Neural cell (in vitro differentiated cells): Measurements from ENCODE around the gene CRABP2. TPM values are rescaled to one million over a fixed set of nuclear protein-coding genes. Genes with fewer than 3 reads are reported as not detected.

ENCODE experiments used
- H2AFZ ChIP-seq: fragments of 200-600, 300-800 bp; sonication (generic), shearing (Covaris generic); 2 replicates; pipeline ENCODE4 v1.6.0; 2014; ENCODE audit warnings: low read depth, mild to moderate bottlenecking, antibody characterized with exemption, low read length, moderate library complexity
- H3F3A ChIP-seq: fragments of 200-600 bp; shearing (Covaris generic); 2 replicates; pipeline ENCODE4 v1.6.1; 2016; ENCODE audit warnings: mild to moderate bottlenecking, moderate library complexity, mixed read lengths, antibody characterized with exemption, low read length; ENCODE audit not compliant: insufficient read depth, poor library complexity, severe bottlenecking
- H3K27ac ChIP-seq: fragments of 200-600, 300-800 bp; sonication (generic), shearing (Covaris generic); 2 replicates; pipeline ENCODE4 v1.5.1; 2014; ENCODE audit warnings: mild to moderate bottlenecking, low read length, moderate library complexity
- H3K27me3 ChIP-seq: fragments of 300-800, 200-600 bp; sonication (generic), shearing (Covaris generic); 2 replicates; pipeline ENCODE4 v1.6.0; 2014; ENCODE audit warnings: mild to moderate bottlenecking, low read depth, low read length, moderate library complexity; ENCODE audit not compliant: insufficient read depth
- H3K36me3 ChIP-seq: fragments of 300-800, 200-600 bp; sonication (generic), shearing (Covaris generic); 2 replicates; pipeline ENCODE4 v1.5.1; 2014; ENCODE audit warnings: mild to moderate bottlenecking, antibody characterized with exemption, low read length, moderate library complexity; ENCODE audit not compliant: insufficient read depth
- H3K4me2 ChIP-seq: fragments of 300-800, 200-600 bp; sonication (generic), shearing (Covaris generic); 2 replicates; pipeline ENCODE4 v1.6.0; 2014; ENCODE audit warnings: mild to moderate bottlenecking, low read length
- H3K4me3 ChIP-seq: fragments of 300-800, 200-600 bp; sonication (generic), shearing (Covaris generic); 2 replicates; pipeline ENCODE4 v1.5.1; 2014; ENCODE audit warnings: mild to moderate bottlenecking, low read length, moderate library complexity
- H3K79me2 ChIP-seq: fragments of 200-600 bp; shearing (Covaris generic); replicated peaks from 2 replicates; pipeline ENCODE4 v1.6.0; 2014; ENCODE audit warnings: mild to moderate bottlenecking, low read length, moderate library complexity; ENCODE audit not compliant: insufficient read depth
- H3K9ac ChIP-seq: fragments of 300-800, 200-600 bp; sonication (generic), shearing (Covaris generic); 2 replicates; pipeline ENCODE4 v1.6.1; 2016; ENCODE audit warnings: mild to moderate bottlenecking, low read length, mixed read lengths
- H3K9me2 ChIP-seq: fragments of 200-600 bp; shearing (Covaris generic); 2 replicates; pipeline ENCODE4 v1.6.1; 2016; ENCODE audit warnings: mild to moderate bottlenecking, low read length, mixed read lengths; ENCODE audit not compliant: insufficient read depth
- H3K9me3 ChIP-seq: fragments of 200-600, 300-800 bp; sonication (generic), shearing (Covaris generic); 2 replicates; pipeline ENCODE4 v1.6.1; 2016; ENCODE audit warnings: mild to moderate bottlenecking, mixed run types, low read length, moderate library complexity, mixed read lengths
- H4K20me1 ChIP-seq: fragments of 200-600 bp; shearing (Covaris generic); 2 replicates; pipeline ENCODE4 v1.6.1; 2016; ENCODE audit warnings: mild to moderate bottlenecking, mixed run types; ENCODE audit not compliant: insufficient read depth
- EP300 ChIP-seq: fragments of 450-650 bp; conservative IDR thresholded peaks from 2 replicates; pipeline ENCODE4 v1.6.1; 2014; ENCODE audit warnings: antibody characterized with exemption, mild to moderate bottlenecking, moderate library complexity; ENCODE audit not compliant: poor library complexity, severe bottlenecking
- EZH2 ChIP-seq: fragments of 200-600, 300-800 bp; shearing (Covaris generic), sonication (generic); IDR thresholded peaks from 2 replicates; pipeline ENCODE4 v1.6.1; 2014; ENCODE audit warnings: antibody characterized with exemption, low read length, borderline replicate concordance, mild to moderate bottlenecking; ENCODE audit not compliant: insufficient read depth, poor library complexity, severe bottlenecking
- MXI1 ChIP-seq: fragments of 450-650 bp; conservative IDR thresholded peaks from 2 replicates; pipeline ENCODE4 v1.6.1; 2014; ENCODE audit warnings: antibody characterized with exemption, mild to moderate bottlenecking; ENCODE audit not compliant: poor library complexity, severe bottlenecking
- POLR2AphosphoS5 ChIP-seq: IDR thresholded peaks from 2 replicates; pipeline ENCODE4 v1.6.1; 2012
- RAD21 ChIP-seq: fragments of 450-650 bp; conservative IDR thresholded peaks from 2 replicates; pipeline ENCODE4 v1.6.1; 2014; ENCODE audit warnings: antibody characterized with exemption, mild to moderate bottlenecking, moderate library complexity
- SMC3 ChIP-seq: fragments of 450-650 bp; conservative IDR thresholded peaks from 2 replicates; pipeline ENCODE4 v1.6.1; 2014; ENCODE audit warnings: antibody characterized with exemption, mild to moderate bottlenecking, moderate library complexity; ENCODE audit not compliant: poor library complexity
- TAF1 ChIP-seq: IDR thresholded peaks from 2 replicates; pipeline ENCODE4 v1.6.1; 2012; ENCODE audit warnings: low read depth
- polyA plus RNA-seq: library from polyadenylated mRNA; depleted of rRNA; stranded (reverse); fragments of >200 nt; gene quantifications from 2 replicates; pipeline ENCODE4 v1.2.3, GENCODE V29; 2014
- TF ChIP-seq, protein P1 (sequence below): IDR thresholded peaks from 2 replicates; pipeline ENCODE4 v1.6.1; 2012; ENCODE audit warnings: borderline replicate concordance
- TF ChIP-seq, protein P2 (sequence below): fragments of 450-650 bp; IDR thresholded peaks from 2 replicates; pipeline ENCODE4 v1.5.1; 2014; ENCODE audit warnings: antibody characterized with exemption, mild to moderate bottlenecking, moderate library complexity; ENCODE audit not compliant: poor library complexity, severe bottlenecking

The CRABP2 gene
- polyA plus RNA-seq, 1 donor from 2014 or later: 7.7 TPM

DNA sequence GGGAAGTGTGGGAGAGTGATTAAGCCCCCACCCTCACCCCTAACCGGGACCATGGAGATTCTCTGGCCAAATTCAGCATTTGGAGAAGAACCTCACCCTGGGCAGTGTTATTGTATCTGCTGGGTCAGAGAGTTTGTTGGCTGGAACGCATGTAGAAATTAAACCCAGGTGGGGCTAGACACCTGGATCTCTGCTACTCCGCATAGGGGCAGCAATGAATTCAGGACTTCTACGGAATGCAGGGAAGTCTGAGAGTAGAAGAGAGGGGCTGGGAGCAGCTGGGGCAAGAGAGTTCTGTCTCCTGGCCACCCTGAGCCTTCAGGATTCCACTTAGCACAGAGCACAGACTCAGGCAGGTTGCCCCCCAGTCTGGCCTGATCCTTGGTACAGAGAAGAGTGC is 3.6 kb upstream of the CRABP2 start:
- Histone ChIP-seq H3K79me2 (no peaks in the 10 kb centered on the region), H2AFZ (no peak overlapping the region), H3K9ac (no peak overlapping the region), H3K9me3 (no peaks in the 10 kb centered on the region), H3K27me3 (peaks cover 13% of the 10 kb centered on the region), H4K20me1 (no peaks in the 10 kb centered on the region), H3F3A (peaks cover 8% of the 10 kb centered on the region), H3K27ac (no peak overlapping the region), H3K4me3 (no peak overlapping the region), H3K4me2 (no peak overlapping the region), H3K9me2 (no peaks in the 10 kb centered on the region), H3K36me3 (no peaks in the 10 kb centered on the region)
- TF ChIP-seq POLR2AphosphoS5: no peak
- no peak for TF ChIP-seq EZH2
- no peak for TF ChIP-seq SMC3
- no peak for TF ChIP-seq RAD21
- TF ChIP-seq, protein P1, sequence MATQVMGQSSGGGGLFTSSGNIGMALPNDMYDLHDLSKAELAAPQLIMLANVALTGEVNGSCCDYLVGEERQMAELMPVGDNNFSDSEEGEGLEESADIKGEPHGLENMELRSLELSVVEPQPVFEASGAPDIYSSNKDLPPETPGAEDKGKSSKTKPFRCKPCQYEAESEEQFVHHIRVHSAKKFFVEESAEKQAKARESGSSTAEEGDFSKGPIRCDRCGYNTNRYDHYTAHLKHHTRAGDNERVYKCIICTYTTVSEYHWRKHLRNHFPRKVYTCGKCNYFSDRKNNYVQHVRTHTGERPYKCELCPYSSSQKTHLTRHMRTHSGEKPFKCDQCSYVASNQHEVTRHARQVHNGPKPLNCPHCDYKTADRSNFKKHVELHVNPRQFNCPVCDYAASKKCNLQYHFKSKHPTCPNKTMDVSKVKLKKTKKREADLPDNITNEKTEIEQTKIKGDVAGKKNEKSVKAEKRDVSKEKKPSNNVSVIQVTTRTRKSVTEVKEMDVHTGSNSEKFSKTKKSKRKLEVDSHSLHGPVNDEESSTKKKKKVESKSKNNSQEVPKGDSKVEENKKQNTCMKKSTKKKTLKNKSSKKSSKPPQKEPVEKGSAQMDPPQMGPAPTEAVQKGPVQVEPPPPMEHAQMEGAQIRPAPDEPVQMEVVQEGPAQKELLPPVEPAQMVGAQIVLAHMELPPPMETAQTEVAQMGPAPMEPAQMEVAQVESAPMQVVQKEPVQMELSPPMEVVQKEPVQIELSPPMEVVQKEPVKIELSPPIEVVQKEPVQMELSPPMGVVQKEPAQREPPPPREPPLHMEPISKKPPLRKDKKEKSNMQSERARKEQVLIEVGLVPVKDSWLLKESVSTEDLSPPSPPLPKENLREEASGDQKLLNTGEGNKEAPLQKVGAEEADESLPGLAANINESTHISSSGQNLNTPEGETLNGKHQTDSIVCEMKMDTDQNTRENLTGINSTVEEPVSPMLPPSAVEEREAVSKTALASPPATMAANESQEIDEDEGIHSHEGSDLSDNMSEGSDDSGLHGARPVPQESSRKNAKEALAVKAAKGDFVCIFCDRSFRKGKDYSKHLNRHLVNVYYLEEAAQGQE: no peak
- no peak for TF ChIP-seq TAF1
- no peak for TF ChIP-seq MXI1
- TF ChIP-seq EP300: no peak
- TF ChIP-seq, protein P2, sequence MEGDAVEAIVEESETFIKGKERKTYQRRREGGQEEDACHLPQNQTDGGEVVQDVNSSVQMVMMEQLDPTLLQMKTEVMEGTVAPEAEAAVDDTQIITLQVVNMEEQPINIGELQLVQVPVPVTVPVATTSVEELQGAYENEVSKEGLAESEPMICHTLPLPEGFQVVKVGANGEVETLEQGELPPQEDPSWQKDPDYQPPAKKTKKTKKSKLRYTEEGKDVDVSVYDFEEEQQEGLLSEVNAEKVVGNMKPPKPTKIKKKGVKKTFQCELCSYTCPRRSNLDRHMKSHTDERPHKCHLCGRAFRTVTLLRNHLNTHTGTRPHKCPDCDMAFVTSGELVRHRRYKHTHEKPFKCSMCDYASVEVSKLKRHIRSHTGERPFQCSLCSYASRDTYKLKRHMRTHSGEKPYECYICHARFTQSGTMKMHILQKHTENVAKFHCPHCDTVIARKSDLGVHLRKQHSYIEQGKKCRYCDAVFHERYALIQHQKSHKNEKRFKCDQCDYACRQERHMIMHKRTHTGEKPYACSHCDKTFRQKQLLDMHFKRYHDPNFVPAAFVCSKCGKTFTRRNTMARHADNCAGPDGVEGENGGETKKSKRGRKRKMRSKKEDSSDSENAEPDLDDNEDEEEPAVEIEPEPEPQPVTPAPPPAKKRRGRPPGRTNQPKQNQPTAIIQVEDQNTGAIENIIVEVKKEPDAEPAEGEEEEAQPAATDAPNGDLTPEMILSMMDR: no peak

DNA sequence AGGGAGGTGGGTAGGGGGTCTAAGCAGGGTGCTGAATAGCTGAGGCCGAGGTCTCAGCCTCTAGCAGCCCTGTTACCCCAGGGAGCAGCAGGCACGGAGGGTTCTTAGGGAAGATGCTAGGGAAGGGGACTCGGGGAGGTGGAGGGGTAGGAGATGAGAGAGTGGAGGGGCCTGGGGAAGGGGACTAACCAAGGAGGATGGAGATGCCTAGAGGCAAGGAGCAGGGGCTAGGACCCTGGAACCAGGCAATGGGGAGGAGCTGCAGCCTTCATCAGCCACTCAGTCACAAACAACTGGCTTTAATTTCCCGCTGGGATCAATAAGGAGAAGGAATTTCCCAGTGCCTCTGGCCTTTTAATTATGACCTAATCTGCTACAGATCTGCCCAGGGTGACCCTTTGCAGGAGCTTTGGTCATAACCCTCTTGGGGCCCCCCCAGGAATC is 2.9 kb upstream of the CRABP2 start:
- H3K9me2 ChIP-seq: no peaks in the 10 kb centered on the region
- H3K27me3 ChIP-seq: peaks cover 15% of the 10 kb centered on the region
- no peak overlapping the region for H3K4me3 ChIP-seq
- H3K36me3 ChIP-seq: no peaks in the 10 kb centered on the region
- peaks cover 8% of the 10 kb centered on the region for H3F3A ChIP-seq
- no peaks in the 10 kb centered on the region for H3K9me3 ChIP-seq
- no peaks in the 10 kb centered on the region for H4K20me1 ChIP-seq
- H3K27ac ChIP-seq: no peak overlapping the region
- H3K9ac ChIP-seq: no peak overlapping the region
- H3K4me2 ChIP-seq: no peak overlapping the region
- H2AFZ ChIP-seq: no peak overlapping the region
- TF ChIP-seq EP300 (no peak), SMC3 (no peak), EZH2 (no peak), RAD21 (no peak), POLR2AphosphoS5 (no peak), MXI1 (no peak), TAF1 (no peak)
- TF ChIP-seq, protein P1: no peak
- TF ChIP-seq, protein P2: no peak
- no peaks in the 10 kb centered on the region for H3K79me2 ChIP-seq
